GM19328 (cell line): ENCODE measurements around the gene APP.
"Not testable (repeated sequence)": the region's sequence is repeated elsewhere in the genome, so short reads cannot be mapped to it uniquely, and the experiment has no call there.

Experiments
- ATAC-seq: cut with Tn5 transposase; IDR thresholded peaks from one replicate; pipeline ENCODE4 v1.9.1; 2021; ENCODE audit warnings: mild to moderate bottlenecking, moderate library complexity; ENCODE audit not compliant: unreplicated experiment

APP gene

GRCh38 chr21:26027696-26028095 is 142.9 kb downstream of the APP start:
- no peak for ATAC-seq

- no peak for ATAC-seq
These were observed 144.7 kb downstream of the APP start for GRCh38 chr21:26025536-26026512.

GRCh38 chr21:26023406-26023805 is 147.2 kb downstream of the APP start:
- ATAC-seq, result not testable (repeated sequence)

- ATAC-seq, result not testable (repeated sequence)
These were observed 147.8 kb downstream of the APP start for GRCh38 chr21:26022598-26023337.

GRCh38 chr21:26020510-26020909 is 150.1 kb downstream of the APP start:
- no peak for ATAC-seq

GRCh38 chr21:26020081-26020480 is 150.5 kb downstream of the APP start:
- ATAC-seq, result no peak

GRCh38 chr21:26019236-26019635 is 151.3 kb downstream of the APP start:
- ATAC-seq, result no peak

- no peak for ATAC-seq
These were observed 156.6 kb downstream of the APP start for GRCh38 chr21:26013970-26014369.

GRCh38 chr21:26012482-26012881 is 158.1 kb downstream of the APP start:
- not testable (repeated sequence) for ATAC-seq

- ATAC-seq, result no peak
These were observed 159.2 kb downstream of the APP start for GRCh38 chr21:26011292-26011940.

GRCh38 chr21:26007951-26008498 is 162.5 kb downstream of the APP start:
- ATAC-seq, result no peak

GRCh38 chr21:26005464-26005863 is 165.1 kb downstream of the APP start:
- ATAC-seq, result no peak

- no peak for ATAC-seq
These were observed 167.2 kb downstream of the APP start for GRCh38 chr21:26003404-26003803.

- no peak for ATAC-seq
These were observed 169.2 kb downstream of the APP start for GRCh38 chr21:26001356-26001755.

GRCh38 chr21:25999921-26000582 is 170.5 kb downstream of the APP start:
- ATAC-seq, result no peak

- no peak for ATAC-seq
These were observed 172.6 kb downstream of the APP start for GRCh38 chr21:25997788-25998611.

- ATAC-seq, result no peak
These were observed 175.3 kb downstream of the APP start for GRCh38 chr21:25995278-25995677.

GRCh38 chr21:25994758-25995163 is 175.8 kb downstream of the APP start:
- ATAC-seq, result no peak

GRCh38 chr21:25988738-25989137 is 181.8 kb downstream of the APP start:
- ATAC-seq, result no peak

- no peak for ATAC-seq
These were observed 183.0 kb downstream of the APP start for GRCh38 chr21:25987531-25987930.
